ENCODE results near the gene ANGPTL4. TPM values are rescaled to one million over a fixed set of nuclear protein-coding genes. Genes with fewer than 3 reads are reported as not detected.

Gene ANGPTL4
- total and polyA plus RNA-seq, 10 donors = 1.8 to 28.3 (median 8.6) TPM

GRCh38 chr19:8333767-8334457 lies 30.0 kb upstream of the ANGPTL4 start:
- TF ChIP-seq CTCF (IDR thresholded peaks at IDR 0.05 in 8 of 11, conservative IDR thresholded peaks at IDR 0.05 in 3 of 11) (no peak), POLR2AphosphoS5 (IDR thresholded peaks at IDR 0.05) (no peak)
- peaks cover 0 to 54% (median 5%) of the 10 kb centered on the region in 6 donors for H3K36me3 ChIP-seq
- DNase-seq = peak; percentile 54
- peaks cover 5 to 58% (median 36%) of the 10 kb centered on the region in 7 donors for H3K27me3 ChIP-seq (replicated peaks in 1 of 7)
- H3K27ac ChIP-seq = no peak overlapping the region
- 20 to 58% (median 40%) methylated on average over 32 to 48 of the region's 48 CpGs for WGBS, 5 donors
- peaks cover 4 to 60% (median 41%) of the 10 kb centered on the region in 6 donors for H3K4me1 ChIP-seq
- peak overlapping the region in 2 of 8 donors; percentile 42 to 71 for H3K4me3 ChIP-seq
- no peaks in the 10 kb centered on the region for H3K9me3 ChIP-seq
- intact Hi-C loops (cut with DNase I; ENCODE audit: low total_unique reads) = no loop called here

- H3K4me3 ChIP-seq = peak overlapping the region in 6 of 8 donors; percentile 22 to 71 (median 37)
- intact Hi-C loops (cut with DNase I; ENCODE audit: low total_unique reads) = no loop called here
- H3K9me3 ChIP-seq = no peaks in the 10 kb centered on the region
- H3K27ac ChIP-seq = peak overlapping the region in 1 of 8 donors; percentile 11
- peaks cover 4 to 68% (median 45%) of the 10 kb centered on the region in 6 donors for H3K4me1 ChIP-seq
- 14 to 33% (median 27%) methylated on average over 46 to 117 of the region's 117 CpGs for WGBS, 5 donors
- H3K36me3 ChIP-seq = peaks cover 0 to 49% (median 5%) of the 10 kb centered on the region in 6 donors
- peak; percentile 77 for DNase-seq
- peaks cover 5 to 58% (median 36%) of the 10 kb centered on the region in 7 donors for H3K27me3 ChIP-seq (replicated peaks in 1 of 7)
- TF ChIP-seq POLR2A (IDR thresholded peaks at IDR 0.05) = no peak
- TF ChIP-seq CTCF (IDR thresholded peaks at IDR 0.05 in 8 of 11, conservative IDR thresholded peaks at IDR 0.05 in 3 of 11) = no peak
- no peak for TF ChIP-seq POLR2AphosphoS5 (IDR thresholded peaks at IDR 0.05)
Observed at GRCh38 chr19:8334458-8335342, 29.3 kb upstream of the ANGPTL4 start.

- H3K27ac ChIP-seq = peak overlapping the region in 4 of 8 donors; percentile 11 to 37 (median 30)
- peak; percentile 56 for DNase-seq
- peak overlapping the region in 6 of 8 donors; percentile 22 to 71 (median 37) for H3K4me3 ChIP-seq
- H3K27me3 ChIP-seq (replicated peaks in 1 of 7) = peaks cover 5 to 62% (median 36%) of the 10 kb centered on the region in 7 donors
- peaks cover 0 to 42% (median 5%) of the 10 kb centered on the region in 6 donors for H3K36me3 ChIP-seq
- intact Hi-C loops (cut with DNase I; ENCODE audit: low total_unique reads) = no loop called here
- no peaks in the 10 kb centered on the region for H3K9me3 ChIP-seq
- TF ChIP-seq POLR2AphosphoS5 (IDR thresholded peaks at IDR 0.05) = no peak
- no peak for TF ChIP-seq POLR2A (IDR thresholded peaks at IDR 0.05)
- TF ChIP-seq CTCF (IDR thresholded peaks at IDR 0.05 in 8 of 11, conservative IDR thresholded peaks at IDR 0.05 in 3 of 11) = peak in 2 of 11 experiments; percentile 22 to 51
- 13 to 30% (median 20%) methylated on average over 37 to 79 of the region's 79 CpGs for WGBS, 5 donors
- peaks cover 4 to 75% (median 46%) of the 10 kb centered on the region in 6 donors for H3K4me1 ChIP-seq
Observed at GRCh38 chr19:8335343-8336071, 28.4 kb upstream of the ANGPTL4 start.
